M059J (cell line): Measurements from ENCODE around the gene RNF34. TPM values are rescaled to one million over a fixed set of nuclear protein-coding genes. Genes with fewer than 3 reads are reported as not detected.
"Not testable (repeated sequence)": the region's sequence is repeated elsewhere in the genome, so short reads cannot be mapped to it uniquely, and the experiment has no call there.

Experiments
- DNase-seq: peaks from one replicate; pipeline ENCODE4 v3.0.0-alpha.2; 2012; ENCODE audit warnings: low read depth
- total RNA-seq: library from RNA; depleted of rRNA; stranded (reverse); fragments of >200 nt; shearing (Covaris generic); gene quantifications from 2 replicates; pipeline ENCODE4 v1.2.3, GENCODE V29; 2014; rRNA removed

The RNF34 gene, protein sequence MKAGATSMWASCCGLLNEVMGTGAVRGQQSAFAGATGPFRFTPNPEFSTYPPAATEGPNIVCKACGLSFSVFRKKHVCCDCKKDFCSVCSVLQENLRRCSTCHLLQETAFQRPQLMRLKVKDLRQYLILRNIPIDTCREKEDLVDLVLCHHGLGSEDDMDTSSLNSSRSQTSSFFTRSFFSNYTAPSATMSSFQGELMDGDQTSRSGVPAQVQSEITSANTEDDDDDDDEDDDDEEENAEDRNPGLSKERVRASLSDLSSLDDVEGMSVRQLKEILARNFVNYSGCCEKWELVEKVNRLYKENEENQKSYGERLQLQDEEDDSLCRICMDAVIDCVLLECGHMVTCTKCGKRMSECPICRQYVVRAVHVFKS
- total RNA-seq: 57.1 and 64.0 TPM in 2 replicates

DNA sequence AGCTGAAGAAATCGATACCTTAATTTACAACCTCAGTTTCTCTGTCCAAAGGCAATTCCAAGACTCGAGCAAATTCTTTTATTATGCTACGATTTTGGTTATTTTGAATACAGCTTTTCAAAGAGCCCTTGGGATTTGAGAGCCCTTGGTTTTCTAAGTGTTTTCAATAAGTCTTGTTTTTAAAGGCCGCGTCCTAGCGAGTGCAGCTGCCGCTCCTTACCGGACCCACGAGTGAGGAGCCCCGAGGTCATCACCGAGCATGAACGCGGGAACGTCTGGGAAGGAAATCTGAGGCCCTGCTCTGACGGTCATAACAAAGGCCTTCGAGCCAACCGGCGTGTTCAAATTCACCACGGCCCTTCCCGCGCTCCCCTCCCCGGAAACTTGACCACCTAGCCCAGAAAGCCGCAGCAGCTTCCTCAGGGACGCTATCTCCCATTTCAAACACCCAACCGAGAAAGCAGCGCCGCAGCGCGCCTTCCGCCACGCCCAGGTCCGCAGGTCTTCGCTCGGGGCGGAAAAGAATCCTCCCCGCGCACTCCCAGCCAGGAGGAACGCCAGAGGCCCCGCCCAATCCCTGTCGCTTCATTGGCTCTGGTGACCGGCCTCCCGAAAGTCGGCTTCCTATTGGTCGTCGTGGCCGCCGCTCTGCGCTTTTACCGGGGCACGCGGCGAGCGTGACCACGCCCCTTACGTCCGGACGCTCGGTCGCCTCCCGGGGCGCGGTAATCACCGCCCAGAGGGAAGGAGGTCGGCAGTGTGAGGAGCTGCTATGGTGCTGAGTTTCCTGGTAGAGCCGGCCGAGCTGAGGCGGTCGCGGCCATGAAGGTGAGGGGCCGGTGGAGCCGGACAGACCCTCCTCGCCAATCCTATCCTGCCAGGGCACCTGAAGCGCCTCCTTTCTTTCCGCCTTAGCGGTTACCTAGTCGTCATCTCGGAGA lies at the start of gene RNF34:
TSS of gene RNF34 (plus strand) at position 728 of the 941 bp plus-strand sequence. CDS start at position 823, 95 bp downstream.
- peak; percentile 98 for DNase-seq

- DNase-seq: peak; percentile 99
Measured at GRCh38 chr12:121351820-121352681, 47.9 kb upstream of the RNF34 start, which contains the start of gene ANAPC5. Gene ANAPC5 (minus strand): TSS chr12:121352411. CDS start chr12:121352340, 71 bp downstream.

GRCh38 chr12:121352682-121353018 lies 47.3 kb upstream of the RNF34 start:
- DNase-seq: no peak

DNA sequence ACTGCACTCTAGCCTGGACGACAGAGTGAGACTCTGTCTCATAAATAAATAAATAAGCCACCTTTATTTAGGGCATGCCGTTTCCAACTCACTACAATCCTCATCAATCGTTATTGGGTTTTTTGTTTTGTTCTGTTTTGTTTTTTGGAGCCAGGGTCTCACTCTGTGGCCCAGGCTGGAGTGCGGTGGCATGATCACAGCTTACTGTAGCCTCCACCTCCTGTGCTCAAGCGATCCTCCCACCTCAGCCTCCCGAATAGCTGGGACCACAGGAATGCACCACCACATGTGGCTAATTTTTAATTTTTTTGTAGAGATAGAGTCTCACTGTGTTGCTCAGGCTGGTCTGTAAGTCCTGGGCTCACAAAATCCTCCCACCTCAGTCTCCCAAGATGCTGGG lies 44.1 kb upstream of the RNF34 start:
- no peak for DNase-seq

- no peak for DNase-seq
Measured at GRCh38 chr12:121356657-121357056, 43.3 kb upstream of the RNF34 start.

- no peak for DNase-seq
Measured at GRCh38 chr12:121357331-121357730, 42.6 kb upstream of the RNF34 start.

- no peak for DNase-seq
Measured at GRCh38 chr12:121358073-121358472, 41.8 kb upstream of the RNF34 start.

DNA sequence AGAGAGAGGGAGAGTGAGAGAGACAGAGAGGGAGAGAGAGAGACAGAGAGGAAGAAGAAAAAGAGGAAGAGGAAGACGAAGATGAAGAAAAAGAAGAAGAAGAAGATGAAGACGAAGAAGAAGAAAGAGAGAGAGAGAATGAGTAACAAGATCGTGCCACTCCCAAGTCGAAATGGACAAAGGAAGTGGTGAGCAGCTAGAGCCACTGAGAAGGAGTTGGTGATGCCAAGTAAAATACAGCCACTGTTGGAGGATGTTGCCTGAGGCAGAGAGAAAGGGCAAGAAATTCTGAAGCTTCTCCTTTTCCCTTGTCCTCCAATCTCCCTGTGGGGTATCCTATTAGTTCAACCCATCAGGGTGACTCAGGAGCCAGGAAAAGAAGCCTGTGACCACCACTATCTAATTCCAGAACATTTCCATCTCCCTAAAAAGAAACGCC lies 35.2 kb upstream of the RNF34 start:
- DNase-seq: peak; percentile 96

DNA sequence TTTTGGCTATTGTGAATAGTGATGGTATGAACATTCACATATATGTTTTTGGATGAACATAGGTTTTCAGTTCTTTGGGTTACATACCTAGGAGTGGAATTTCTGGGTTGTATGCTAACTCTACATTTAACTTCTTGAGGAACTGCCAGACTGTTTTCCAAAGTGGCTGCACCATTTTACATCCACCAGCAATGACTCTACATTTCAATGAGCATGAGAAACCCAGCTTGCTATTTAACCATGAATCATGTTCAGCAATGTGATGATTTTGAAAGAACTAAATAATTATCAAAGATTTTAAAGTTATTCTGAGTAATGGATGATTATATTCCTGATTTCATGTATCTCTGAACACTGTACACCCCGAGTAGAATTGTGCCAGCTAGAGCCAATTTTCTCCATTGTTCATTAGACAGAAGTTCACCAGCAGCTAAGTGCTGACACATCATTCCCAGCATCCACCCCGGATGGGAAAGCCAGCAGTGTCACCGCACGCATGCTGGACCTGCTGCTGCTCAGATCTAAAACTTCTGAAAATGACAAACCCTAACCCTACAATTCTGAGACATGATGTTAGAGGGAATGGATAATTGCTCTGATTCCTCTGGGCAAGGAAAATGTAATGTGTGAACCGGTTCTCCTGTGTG lies 34.4 kb upstream of the RNF34 start:
- peak; percentile 53 for DNase-seq

DNA sequence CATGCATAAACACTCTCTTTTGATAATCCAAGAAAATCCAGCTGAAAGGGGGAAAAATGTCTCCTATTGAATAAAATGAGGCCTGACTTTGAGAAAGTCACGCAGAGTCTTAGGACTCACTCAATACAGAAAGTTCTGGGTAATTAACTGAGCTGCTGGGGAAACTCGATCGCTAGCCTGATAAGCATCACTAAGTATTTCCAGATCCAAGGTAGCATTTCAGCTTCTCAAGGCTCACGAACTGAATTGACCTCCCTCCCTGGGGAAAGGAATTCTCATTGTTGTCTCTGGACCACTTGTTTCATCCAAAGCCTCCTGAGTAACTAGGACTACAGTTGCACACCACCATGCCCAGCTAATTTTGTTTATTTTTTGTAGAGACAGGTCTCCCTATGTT lies 33.9 kb upstream of the RNF34 start:
- DNase-seq: peak; percentile 65

DNA sequence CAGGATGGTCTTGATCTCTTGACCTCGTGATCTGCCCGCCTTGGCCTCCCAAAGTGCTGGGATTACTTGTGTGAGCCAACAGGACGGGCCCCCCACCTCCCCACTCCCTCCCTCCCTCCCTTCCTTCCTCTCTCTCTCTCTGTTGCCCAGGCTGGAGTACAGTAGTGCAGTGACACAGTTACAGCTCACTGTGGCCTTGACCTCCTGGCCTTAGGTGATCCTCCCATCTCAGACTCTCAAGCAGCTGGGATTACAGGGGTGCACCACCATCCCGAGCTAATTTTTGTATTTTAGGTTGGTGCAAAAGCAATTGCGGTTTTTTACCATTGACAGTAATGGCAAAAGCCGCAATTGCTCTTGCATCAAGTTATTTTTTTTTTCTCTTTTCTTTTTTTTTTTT lies 28.5 kb upstream of the RNF34 start:
- no peak for DNase-seq

GRCh38 chr12:121373755-121374154 lies 26.2 kb upstream of the RNF34 start:
- no peak for DNase-seq

DNA sequence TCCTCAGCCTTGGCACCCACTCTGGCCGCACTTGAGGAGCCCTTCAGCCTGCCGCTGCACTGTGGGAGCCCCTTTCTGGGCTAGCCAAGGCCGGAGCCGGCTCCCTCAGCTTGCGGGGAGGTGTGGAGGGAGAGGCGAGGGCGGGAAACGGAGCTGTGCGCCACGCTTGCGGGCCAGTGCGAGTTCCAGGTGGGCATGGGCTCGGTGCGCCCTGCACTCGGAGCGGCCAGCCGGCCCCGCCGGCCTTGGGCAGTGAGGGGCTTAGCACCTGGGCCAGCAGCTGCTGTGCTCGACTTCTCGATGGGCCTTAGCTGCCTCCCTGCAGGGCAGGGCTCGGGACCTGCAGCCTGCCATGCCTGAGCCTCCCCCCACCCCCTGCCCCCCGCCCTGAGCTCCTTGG lies 25.6 kb upstream of the RNF34 start:
- not testable (repeated sequence) for DNase-seq

- not testable (repeated sequence) for DNase-seq
Measured at GRCh38 chr12:121374945-121375584, 24.9 kb upstream of the RNF34 start.

DNA sequence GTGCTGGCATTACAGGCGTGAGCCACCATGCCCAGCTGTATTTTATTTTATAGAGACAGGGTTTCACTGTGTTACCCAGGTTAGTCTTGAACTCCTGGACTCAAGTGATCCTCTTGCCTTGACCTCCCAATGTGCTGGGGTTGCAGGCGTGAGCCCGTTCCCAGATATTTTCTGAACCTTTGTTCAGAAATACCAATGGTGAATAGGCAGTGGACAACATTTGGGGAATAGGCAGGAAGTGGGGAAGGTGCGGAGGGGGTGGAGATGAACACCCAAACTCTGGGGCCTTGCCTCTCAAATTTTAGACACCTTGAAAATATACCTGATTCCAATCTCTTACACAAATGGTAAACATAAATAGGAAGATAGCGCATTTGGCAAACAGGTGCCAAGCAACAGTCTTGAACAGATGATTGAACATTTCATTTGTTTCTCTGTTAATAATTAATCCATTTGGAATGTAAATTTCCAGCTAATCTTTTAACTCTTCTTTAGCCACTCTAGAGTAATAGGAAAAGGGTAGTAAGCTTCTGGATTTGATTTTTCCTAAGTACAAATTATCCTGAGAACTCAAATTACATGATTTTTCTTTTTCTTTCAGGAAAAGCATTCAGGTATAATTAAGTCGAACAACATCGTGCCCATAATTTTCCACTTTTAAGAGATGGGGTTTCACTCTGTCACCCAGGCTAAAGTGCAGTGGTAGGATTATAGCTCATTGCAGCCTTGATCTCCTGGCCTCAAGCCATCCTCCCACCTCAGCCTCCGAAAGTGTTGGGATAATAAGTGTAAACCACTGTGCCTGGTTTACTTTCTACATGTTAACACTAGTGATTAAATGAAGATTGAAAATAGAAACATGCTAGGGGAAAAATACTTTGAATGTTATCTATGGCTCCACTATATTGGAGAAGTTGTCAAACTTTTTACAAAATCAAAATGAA lies 22.9 kb upstream of the RNF34 start:
- DNase-seq: no peak

GRCh38 chr12:121378736-121379135 lies 21.2 kb upstream of the RNF34 start:
- DNase-seq: no peak

GRCh38 chr12:121379945-121380344 lies 20.0 kb upstream of the RNF34 start:
- no peak for DNase-seq

GRCh38 chr12:121383601-121384021 lies 16.3 kb upstream of the RNF34 start:
- DNase-seq: no peak

DNA sequence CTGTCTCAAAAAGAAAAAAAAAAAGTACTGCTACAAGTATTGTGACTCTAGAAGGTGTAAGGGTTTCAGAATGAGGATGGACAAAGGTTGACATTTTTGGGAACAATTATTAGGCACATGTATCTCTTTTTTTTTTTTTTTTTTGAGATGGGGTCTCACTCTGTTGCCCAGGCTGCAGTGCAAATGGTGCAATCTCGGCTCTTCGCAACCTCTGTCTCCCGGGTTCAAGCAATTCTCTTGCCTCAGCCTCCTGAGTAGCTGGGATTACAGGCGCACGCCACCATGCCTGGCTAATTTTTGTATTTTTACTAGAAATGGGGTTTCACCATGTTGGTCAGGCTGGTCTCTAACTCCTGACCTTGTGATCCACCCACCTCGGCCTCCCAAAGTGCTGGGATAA lies 15.0 kb upstream of the RNF34 start:
- DNase-seq: not testable (repeated sequence)
